Gastrocnemius medialis (tissue), 4 donors: ENCODE measurements around the gene KCNH2. TPM values are rescaled to one million over a fixed set of nuclear protein-coding genes. Genes with fewer than 3 reads are reported as not detected.

Experiments
- ATAC-seq, 2 donors: fragments of 150-250 bp; one replicate each; pipeline ENCODE4 v1.9.1; 2016
- DNase-seq, 2 donors: peaks; one replicate each; pipeline ENCODE4 v3.0.0-alpha.2; 2019
- H3K27ac ChIP-seq, 4 donors: fragments of 200-600 bp; sonication (generic); 1 replicate in 1 of 4; 2 replicates in 3 of 4; pipeline ENCODE4 v1.5.1; 2016 to 2018; ENCODE audit warnings: mild to moderate bottlenecking in 2 of 4, moderate library complexity in 1 of 4
- H3K27me3 ChIP-seq, 3 donors: fragments of 200-600 bp; sonication (generic) in 2 of 3; 1 replicate in 1 of 3; 2 replicates in 2 of 3; pipeline versions ENCODE4 v1.5.1 to v1.6.0; 2016 to 2019; ENCODE audit warnings: mild to moderate bottlenecking in 1 of 3, moderate library complexity in 1 of 3
- H3K36me3 ChIP-seq, 2 donors: fragments of 200-600 bp; sonication (generic) in 1 of 2; one replicate each; pipeline ENCODE4 v1.5.1; 2017 to 2018
- H3K4me1 ChIP-seq, 2 donors: fragments of 200-600 bp; sonication (generic) in 1 of 2; one replicate each; pipeline ENCODE4 v1.5.1; 2016 to 2017; ENCODE audit warnings: mild to moderate bottlenecking in 2 of 2
- H3K4me3 ChIP-seq, 4 donors: fragments of 200-600 bp; sonication (generic) in 3 of 4; 1 replicate in 1 of 4; 2 replicates in 3 of 4; pipeline ENCODE4 v1.5.1; 2016 to 2019; ENCODE audit warnings: mild to moderate bottlenecking in 2 of 4
- H3K9me3 ChIP-seq, 3 donors: fragments of 200-600 bp; sonication (generic) in 2 of 3; 1 replicate in 1 of 3; 2 replicates in 2 of 3; pipeline ENCODE4 v1.5.1; 2016 to 2019
- POLR2A ChIP-seq, 2 donors: fragments of 450-650 bp; IDR thresholded peaks; one replicate each; pipeline ENCODE4 v1.6.1; 2017; ENCODE audit warnings: antibody characterized with exemption in 2 of 2, mild to moderate bottlenecking in 2 of 2, moderate library complexity in 2 of 2
- in situ Hi-C, 4 donors: fragments of 200-750 bp; cut with MboI; loops; one replicate each; pipeline versions ENCODE4 v1.15.0 to v1.8.0; 2017; ENCODE audit warnings: low sequenced_read_pairs in 4 of 4
- intact Hi-C: fragments of 100-400 bp; cut with DNase I; formaldehyde crosslinking; loops from one replicate; pipeline ENCODE4 v1.15.1; 2023; ENCODE audit warnings: low total_unique reads
- total RNA-seq, 4 donors: library from RNA; depleted of rRNA; stranded (reverse); fragments of >200 nt; gene quantifications; one replicate each; pipeline versions ENCODE4 v1.1.0 to v1.2.3, GENCODE V29; 2016
- TF ChIP-seq, protein P1 (sequence below), 5 experiments: fragments of 450-650 bp in 3 of 5; fragments of 200-600 bp in 2 of 5; sonication (generic) in 2 of 5; IDR thresholded peaks in 4 of 5; conservative IDR thresholded peaks in 1 of 5; 1 replicate in 4 of 5; 2 replicates in 1 of 5; pipeline ENCODE4 v1.5.1; 2016 to 2019; ENCODE audit warnings: antibody characterized with exemption in 5 of 5, mild to moderate bottlenecking in 3 of 5, moderate library complexity in 3 of 5

The KCNH2 gene
- total RNA-seq, 4 donors from 2014 or later = 0.19 to 1.00 (median 0.46) TPM; not detected in 1

DNA sequence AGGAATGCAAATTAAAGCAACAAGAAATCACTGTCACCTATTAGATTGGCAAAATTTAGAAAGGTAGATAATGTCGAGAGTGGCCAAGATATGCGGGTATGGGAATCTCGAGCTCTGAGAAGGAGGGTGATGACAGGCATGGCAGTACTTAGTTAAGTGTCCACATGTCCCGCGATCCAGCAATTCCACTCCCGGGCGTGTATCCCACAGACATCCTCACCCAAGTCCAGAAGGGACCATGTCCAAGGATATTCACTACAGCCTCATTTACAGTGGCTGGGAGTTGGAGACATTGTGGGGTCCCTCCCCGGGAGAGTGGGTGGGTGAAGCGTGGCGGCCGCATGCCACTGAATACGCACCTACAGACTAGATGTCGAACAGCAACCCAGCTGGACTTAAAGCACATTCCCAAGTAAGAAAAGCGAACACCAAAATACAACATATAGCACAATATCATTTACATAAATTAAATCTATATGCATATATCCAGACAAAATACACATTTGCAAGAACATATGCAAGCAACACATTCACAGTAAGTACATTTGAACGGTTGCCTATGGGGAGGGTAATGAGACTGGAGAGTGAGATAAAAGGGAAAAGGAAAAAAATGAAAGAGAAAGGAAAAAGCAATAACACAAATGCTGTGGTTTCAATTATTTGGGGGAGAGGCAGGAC, 9.9 kb downstream of the KCNH2 start:
- H3K4me1 ChIP-seq = peaks cover 18 to 27% of the 10 kb centered on the region in 2 donors
- no peak for ATAC-seq
- H3K9me3 ChIP-seq = no peaks in the 10 kb centered on the region
- H3K4me3 ChIP-seq = no peak overlapping the region
- H3K36me3 ChIP-seq = no peaks in the 10 kb centered on the region
- in situ Hi-C loops (no loop called here), intact Hi-C loops (no loop called here)
- TF ChIP-seq POLR2A (IDR thresholded peaks at IDR 0.05) = no peak
- TF ChIP-seq, protein P1, sequence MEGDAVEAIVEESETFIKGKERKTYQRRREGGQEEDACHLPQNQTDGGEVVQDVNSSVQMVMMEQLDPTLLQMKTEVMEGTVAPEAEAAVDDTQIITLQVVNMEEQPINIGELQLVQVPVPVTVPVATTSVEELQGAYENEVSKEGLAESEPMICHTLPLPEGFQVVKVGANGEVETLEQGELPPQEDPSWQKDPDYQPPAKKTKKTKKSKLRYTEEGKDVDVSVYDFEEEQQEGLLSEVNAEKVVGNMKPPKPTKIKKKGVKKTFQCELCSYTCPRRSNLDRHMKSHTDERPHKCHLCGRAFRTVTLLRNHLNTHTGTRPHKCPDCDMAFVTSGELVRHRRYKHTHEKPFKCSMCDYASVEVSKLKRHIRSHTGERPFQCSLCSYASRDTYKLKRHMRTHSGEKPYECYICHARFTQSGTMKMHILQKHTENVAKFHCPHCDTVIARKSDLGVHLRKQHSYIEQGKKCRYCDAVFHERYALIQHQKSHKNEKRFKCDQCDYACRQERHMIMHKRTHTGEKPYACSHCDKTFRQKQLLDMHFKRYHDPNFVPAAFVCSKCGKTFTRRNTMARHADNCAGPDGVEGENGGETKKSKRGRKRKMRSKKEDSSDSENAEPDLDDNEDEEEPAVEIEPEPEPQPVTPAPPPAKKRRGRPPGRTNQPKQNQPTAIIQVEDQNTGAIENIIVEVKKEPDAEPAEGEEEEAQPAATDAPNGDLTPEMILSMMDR (IDR thresholded peaks at IDR 0.05 in 4 of 5, conservative IDR thresholded peaks at IDR 0.05 in 1 of 5) = no peak
- DNase-seq = no peak
- no peak overlapping the region for H3K27ac ChIP-seq
- H3K27me3 ChIP-seq = peaks cover 0 to 19% (median 7%) of the 10 kb centered on the region in 3 donors

GRCh38 chr7:150967349-150967748, 10.8 kb downstream of the KCNH2 start:
- no peak for TF ChIP-seq POLR2A (IDR thresholded peaks at IDR 0.05)
- TF ChIP-seq, protein P1 (IDR thresholded peaks at IDR 0.05 in 4 of 5, conservative IDR thresholded peaks at IDR 0.05 in 1 of 5) = no peak
- no peak for ATAC-seq
- Histone ChIP-seq H3K27me3 (peaks cover 0 to 11% (median 6%) of the 10 kb centered on the region in 3 donors), H3K4me1 (peaks cover 18 to 27% of the 10 kb centered on the region in 2 donors), H3K4me3 (no peak overlapping the region), H3K36me3 (no peaks in the 10 kb centered on the region), H3K9me3 (no peaks in the 10 kb centered on the region), H3K27ac (no peak overlapping the region)
- DNase-seq = no peak
- in situ Hi-C loops = no loop called here
- intact Hi-C loops = no loop called here

DNA sequence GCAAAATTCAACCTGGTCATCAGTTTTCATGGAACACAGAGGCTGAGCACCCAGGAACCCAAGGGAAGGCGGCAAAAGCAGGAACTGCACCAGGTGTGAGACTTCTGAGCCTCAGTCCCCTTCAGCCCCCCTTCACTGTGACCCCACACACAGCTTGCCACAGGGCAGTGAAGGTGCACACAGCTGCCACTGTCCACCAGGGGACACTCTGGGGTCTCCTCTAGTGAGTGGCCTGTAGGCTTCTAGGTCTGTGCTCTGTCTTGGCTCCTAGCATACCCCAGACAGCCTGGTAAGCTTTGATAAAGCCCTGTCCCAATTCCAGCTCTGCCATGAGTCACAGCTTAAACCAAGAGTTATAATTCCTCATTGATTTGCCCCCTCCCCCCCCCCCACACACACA, 12.1 kb downstream of the KCNH2 start:
- Histone ChIP-seq H3K27me3 (peaks cover 0 to 2% (median 0%) of the 10 kb centered on the region in 3 donors), H3K4me1 (peaks cover 18 to 20% of the 10 kb centered on the region in 2 donors)
- TF ChIP-seq, protein P1 (IDR thresholded peaks at IDR 0.05 in 4 of 5, conservative IDR thresholded peaks at IDR 0.05 in 1 of 5) = no peak
- no peak for TF ChIP-seq POLR2A (IDR thresholded peaks at IDR 0.05)

GRCh38 chr7:150965273-150965830, 12.8 kb downstream of the KCNH2 start:
- DNase-seq = no peak
- intact Hi-C loops (no loop called here), in situ Hi-C loops (no loop called here)
- Histone ChIP-seq H3K4me1 (peaks cover 18 to 20% of the 10 kb centered on the region in 2 donors), H3K36me3 (no peaks in the 10 kb centered on the region), H3K27me3 (no peaks in the 10 kb centered on the region), H3K4me3 (no peak overlapping the region), H3K9me3 (no peaks in the 10 kb centered on the region), H3K27ac (no peak overlapping the region)
- no peak for ATAC-seq
- TF ChIP-seq POLR2A (IDR thresholded peaks at IDR 0.05) = no peak

More for the DNA sequence above, 12.1 kb downstream of the KCNH2 start:
- intact Hi-C loops (no loop called here), in situ Hi-C loops (no loop called here)
- no peaks in the 10 kb centered on the region for H3K9me3 ChIP-seq
- H3K36me3 ChIP-seq = no peaks in the 10 kb centered on the region
- no peak overlapping the region for H3K4me3 ChIP-seq
- ATAC-seq (no peak), DNase-seq (no peak)
- no peak overlapping the region for H3K27ac ChIP-seq

DNA sequence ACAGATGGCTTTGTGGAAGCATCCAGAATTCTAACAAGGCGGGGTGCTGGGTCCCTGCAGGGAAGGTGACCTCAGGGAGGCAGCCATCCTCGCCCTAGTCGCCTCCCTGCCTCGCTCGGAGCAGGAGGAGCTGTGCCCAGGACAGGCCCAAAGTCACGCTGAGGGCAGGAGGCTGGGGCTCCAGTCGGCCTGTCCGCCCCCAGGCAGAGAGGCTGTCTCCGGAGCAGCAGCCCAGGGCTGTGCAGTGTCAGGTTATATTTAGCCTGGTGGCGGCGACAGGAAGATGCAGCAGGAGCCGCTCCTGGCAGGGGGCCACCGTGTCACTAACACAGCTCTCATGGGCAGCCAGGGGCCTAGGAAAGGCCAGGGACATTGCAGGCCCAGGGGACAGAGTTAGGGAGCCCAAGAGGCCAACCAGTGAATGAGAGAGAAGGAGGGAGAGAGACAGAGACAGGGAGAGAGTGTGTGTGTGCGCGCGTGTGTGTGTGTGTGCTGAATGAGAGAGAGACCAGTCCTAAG, 13.5 kb downstream of the KCNH2 start:
- intact Hi-C loops = no loop called here

More for the DNA sequence above, 13.5 kb downstream of the KCNH2 start:
- DNase-seq (no peak), ATAC-seq (peak in 1 of 2 donors; percentile 32)
- H3K9me3 ChIP-seq = no peaks in the 10 kb centered on the region
- no peaks in the 10 kb centered on the region for H3K36me3 ChIP-seq
- H3K4me1 ChIP-seq = peaks cover 18 to 19% of the 10 kb centered on the region in 2 donors
- H3K27ac ChIP-seq = no peak overlapping the region
- in situ Hi-C loops = no loop called here
- TF ChIP-seq, protein P1 (IDR thresholded peaks at IDR 0.05 in 4 of 5, conservative IDR thresholded peaks at IDR 0.05 in 1 of 5) = peak in 1 of 5 experiments; percentile 10
- no peak for TF ChIP-seq POLR2A (IDR thresholded peaks at IDR 0.05)
- no peak overlapping the region for H3K4me3 ChIP-seq
- no peaks in the 10 kb centered on the region for H3K27me3 ChIP-seq
